B cell (primary cell): ENCODE data around the gene AGBL3.

ENCODE experiments used
- CTCF ChIP-seq: fragments of 200-600 bp; IDR thresholded peaks from one replicate; pipeline ENCODE4 v1.8.0; 2022; ENCODE audit warnings: antibody characterized with exemption, mild to moderate bottlenecking
- EZH2 ChIP-seq: IDR thresholded peaks from 2 replicates; pipeline ENCODE4 v1.6.1; 2012; ENCODE audit warnings: borderline replicate concordance, low read depth, mild to moderate bottlenecking, moderate library complexity, low read length; ENCODE audit not compliant: insufficient read depth, poor library complexity, severe bottlenecking

GRCh38 chr7:135091717-135092116 is 105.4 kb downstream of the AGBL3 start:
- TF ChIP-seq CTCF (no peak), EZH2 (no peak)
